PC-3 (cell line): ENCODE data around the gene CCNQ. TPM values are rescaled to one million over a fixed set of nuclear protein-coding genes. Genes with fewer than 3 reads are reported as not detected.
"Not testable (repeated sequence)": the region's sequence is repeated elsewhere in the genome, so short reads cannot be mapped to it uniquely, and the experiment has no call there.

Source experiments
- ATAC-seq: fragments of 200-7000 bp; cut with Tn5 transposase; 2 replicates; pipeline ENCODE4 v1.9.1; 2020; ENCODE audit warnings: mild to moderate bottlenecking, moderate library complexity
- BruUV-seq: library from RNA; stranded (reverse); fragments of 400-500 nt; replicated peaks from 2 replicates; lab custom pipeline; 2021; lab: Mats Ljungman, UMichigan
- CTCF ChIA-PET: fragments of 300-600 bp; sonication (Branson Sonifier 250); formaldehyde crosslinking; loops from one replicate; lab custom pipeline; 2022; ENCODE audit warnings: antibody characterized with exemption; lab: Charles Lee
- POLR2A ChIA-PET: fragments of 300-600 bp; sonication (Branson Sonifier 250); formaldehyde crosslinking; loops from one replicate; lab custom pipeline; 2022; ENCODE audit warnings: antibody characterized with exemption; ENCODE audit not compliant: unreplicated experiment; lab: Charles Lee
- DNase-seq: peaks from one replicate; pipeline ENCODE4 v3.0.0-alpha.2; 2015
- H2AFZ ChIP-seq: fragments of 300-600 bp; sonication (generic); 2 replicates; pipeline ENCODE4 v1.6.0; 2016; ENCODE audit warnings: antibody characterized with exemption, low read length
- H3F3A ChIP-seq: fragments of 300-600 bp; sonication (generic); one replicate; pipeline ENCODE4 v1.6.0; 2017; ENCODE audit warnings: antibody characterized with exemption, low read length, control low read depth, mild to moderate bottlenecking; ENCODE audit not compliant: unreplicated experiment
- H3K27ac ChIP-seq: fragments of 300-600 bp; sonication (generic); 2 replicates; pipeline ENCODE4 v1.5.1; 2016; ENCODE audit warnings: mild to moderate bottlenecking, low read length
- H3K27me3 ChIP-seq: fragments of 300-600 bp; sonication (generic); 2 replicates; pipeline ENCODE4 v1.6.1; 2016; ENCODE audit warnings: low read length, mixed read lengths
- H3K36me3 ChIP-seq: fragments of 300-600 bp; sonication (generic); 2 replicates; pipeline ENCODE4 v1.6.1; 2016; ENCODE audit warnings: low read depth, mixed run types, low read length, mixed read lengths
- H3K4me1 ChIP-seq: fragments of 300-600 bp; sonication (generic); 2 replicates; pipeline ENCODE4 v1.5.1; 2016; ENCODE audit warnings: low read length; ENCODE audit not compliant: insufficient read depth
- H3K4me2 ChIP-seq: fragments of 300-600 bp; sonication (generic); 2 replicates; pipeline ENCODE4 v1.6.0; 2016; ENCODE audit warnings: low read length
- H3K4me3 ChIP-seq: fragments of 300-600 bp; sonication (generic); 2 replicates; pipeline ENCODE4 v1.5.1; 2016; ENCODE audit warnings: mild to moderate bottlenecking, low read length, mixed read lengths
- H3K79me2 ChIP-seq: fragments of 300-600 bp; sonication (generic); 2 replicates; pipeline ENCODE4 v1.6.1; 2017; ENCODE audit warnings: low read length, mixed read lengths
- H3K9ac ChIP-seq: fragments of 300-600 bp; sonication (generic); 2 replicates; pipeline ENCODE4 v1.6.0; 2016; ENCODE audit warnings: mild to moderate bottlenecking, low read length
- H3K9me2 ChIP-seq: fragments of 300-600 bp; sonication (generic); replicated peaks from 2 replicates; pipeline ENCODE4 v1.6.1; 2016; ENCODE audit warnings: mixed run types, low read length, mixed read lengths
- H3K9me3 ChIP-seq: fragments of 300-600 bp; sonication (generic); 2 replicates; pipeline ENCODE4 v1.6.1; 2016; ENCODE audit warnings: low read length, mixed read lengths
- H4K20me1 ChIP-seq: fragments of 300-600 bp; sonication (generic); 2 replicates; pipeline ENCODE4 v1.6.1; 2016; ENCODE audit warnings: low read length, mixed read lengths
- CTCF ChIP-seq: fragments of 300-600 bp; sonication (generic); conservative IDR thresholded peaks from 2 replicates; pipeline ENCODE4 v1.5.1; 2017; ENCODE audit warnings: antibody characterized with exemption, low read depth, mild to moderate bottlenecking, low read length
- EZH2 ChIP-seq: fragments of 300-600 bp; sonication (generic); IDR thresholded peaks from one replicate; pipeline ENCODE4 v1.6.1; 2017; ENCODE audit warnings: antibody characterized with exemption, mild to moderate bottlenecking, low read length; ENCODE audit not compliant: unreplicated experiment
- EZH2phosphoT487 ChIP-seq: fragments of 300-600 bp; sonication (generic); IDR thresholded peaks from 2 replicates; pipeline ENCODE4 v1.6.1; 2018; ENCODE audit warnings: mild to moderate bottlenecking, antibody characterized with exemption, low read length, borderline replicate concordance
- intact Hi-C: fragments of 100-400 bp; cut with micrococcal nuclease; formaldehyde crosslinking; loops from 2 replicates; pipeline ENCODE4 v1.9.0; 2023
- total RNA-seq: library from RNA; depleted of rRNA; stranded (reverse); fragments of >200 nt; gene quantifications from 2 replicates; pipeline ENCODE4 v1.2.3, GENCODE V29; 2014

The CCNQ gene
- total RNA-seq, 1 experiment from 2014 or later: 110 TPM

DNA sequence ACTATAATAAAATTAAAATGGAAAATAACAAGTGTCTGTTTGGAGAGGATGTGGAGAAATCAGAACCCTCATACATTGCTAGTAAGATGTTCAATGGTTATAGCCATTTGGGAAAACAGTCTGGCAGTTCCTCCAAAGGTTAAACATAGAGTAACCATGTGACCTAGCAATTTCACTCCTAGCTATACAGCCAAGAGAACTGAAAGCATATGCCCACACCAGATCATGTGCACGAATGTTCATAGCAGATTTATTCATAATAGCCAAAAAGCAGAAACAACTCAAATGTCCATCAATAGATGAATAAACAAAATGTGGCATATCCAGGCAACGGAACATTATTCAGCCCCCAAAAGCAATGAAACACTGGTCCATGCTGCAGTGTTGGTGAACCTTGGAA is 9.4 kb upstream of the CCNQ start:
- Histone ChIP-seq H3K27me3 (peaks cover 11% of the 10 kb centered on the region), H3K36me3 (no peaks in the 10 kb centered on the region), H2AFZ (no peak overlapping the region), H3K79me2 (no peaks in the 10 kb centered on the region), H3K4me3 (no peak overlapping the region), H4K20me1 (no peaks in the 10 kb centered on the region), H3K9me2 (no peaks in the 10 kb centered on the region), H3F3A (no peaks in the 10 kb centered on the region), H3K4me1 (no peaks in the 10 kb centered on the region), H3K4me2 (no peak overlapping the region), H3K27ac (no peak overlapping the region), H3K9ac (no peak overlapping the region), H3K9me3 (no peaks in the 10 kb centered on the region)
- ChIA-PET CTCF (no interaction called here), POLR2A (no interaction called here)
- no peak for DNase-seq
- ATAC-seq: no peak
- BruUV-seq: no TSS peak
- intact Hi-C loops: loop anchor here (2.0 kb wide), 1 partner anchor 60 kb away; no protein-coding TSS in a partner anchor
- TF ChIP-seq EZH2phosphoT487: no peak
- no peak for TF ChIP-seq CTCF
- no peak for TF ChIP-seq EZH2

DNA sequence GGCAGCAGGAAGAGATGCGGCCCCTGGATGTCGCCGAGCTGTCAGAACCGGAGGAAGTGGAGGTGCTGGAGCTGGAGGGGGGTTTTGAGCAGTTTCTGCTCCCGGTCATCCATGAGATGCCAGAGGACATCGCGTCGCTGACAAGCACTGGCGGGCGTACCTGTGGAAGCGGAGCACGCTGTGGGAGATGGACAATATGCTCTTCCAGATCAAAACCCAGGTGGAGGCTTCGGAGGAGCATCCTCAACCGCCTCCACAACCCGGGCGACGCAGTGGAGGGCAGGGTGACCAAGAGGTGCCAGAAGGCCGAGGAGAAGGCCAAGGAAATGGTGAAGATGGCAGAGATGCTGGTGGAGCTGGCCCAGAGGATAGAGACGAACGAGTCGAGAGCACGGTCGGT is 7.6 kb upstream of the CCNQ start:
- Histone ChIP-seq H3K4me2 (no peak overlapping the region), H3F3A (no peaks in the 10 kb centered on the region), H3K9ac (no peak overlapping the region), H3K4me1 (no peaks in the 10 kb centered on the region), H2AFZ (no peak overlapping the region), H3K27ac (no peak overlapping the region), H3K4me3 (no peak overlapping the region), H3K36me3 (no peaks in the 10 kb centered on the region), H3K9me3 (no peaks in the 10 kb centered on the region), H4K20me1 (no peaks in the 10 kb centered on the region), H3K9me2 (no peaks in the 10 kb centered on the region), H3K27me3 (no peaks in the 10 kb centered on the region), H3K79me2 (no peaks in the 10 kb centered on the region)
- ATAC-seq: no peak
- ChIA-PET POLR2A (no interaction called here), CTCF (no interaction called here)
- no peak for TF ChIP-seq EZH2phosphoT487
- no peak for TF ChIP-seq CTCF
- TF ChIP-seq EZH2: no peak
- BruUV-seq: no TSS peak
- no peak for DNase-seq
- intact Hi-C loops: no loop called here

DNA sequence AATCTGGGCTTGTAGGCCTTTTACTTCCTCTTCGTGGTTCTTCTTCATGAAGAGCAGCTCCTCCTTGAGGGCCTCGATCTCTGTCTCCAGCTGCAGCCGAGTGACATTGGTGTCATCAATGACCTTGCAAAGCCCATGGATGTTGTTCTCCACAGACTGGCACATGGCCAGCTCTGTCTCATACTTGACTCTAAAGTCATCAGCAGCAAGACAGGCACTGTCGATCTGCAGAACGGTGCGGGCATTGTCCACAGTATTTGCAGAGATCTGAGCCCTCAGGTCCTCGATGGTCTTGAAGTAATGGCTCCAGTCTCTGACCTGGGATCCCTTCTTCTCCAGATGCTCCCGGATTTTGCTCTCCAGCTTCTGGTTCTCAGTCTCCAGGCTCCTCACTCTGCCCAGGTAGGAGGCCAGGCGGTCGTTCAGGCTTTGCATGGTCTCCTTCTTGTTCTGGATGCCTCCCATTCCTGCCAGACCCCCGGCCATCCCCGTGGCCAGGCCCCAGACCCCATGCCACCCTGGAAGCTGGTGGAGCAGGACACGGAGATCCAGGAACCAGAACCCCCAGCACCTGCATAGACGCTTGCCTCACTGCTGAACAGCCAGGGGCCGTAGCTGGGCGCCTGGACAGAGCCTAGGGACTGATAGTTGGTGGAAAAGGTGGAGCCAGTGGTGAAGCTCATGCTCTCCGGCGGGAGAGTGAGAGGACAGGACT is 5.9 kb upstream of the CCNQ start:
- H3K27me3 ChIP-seq, DNase-seq, H3K9me3 ChIP-seq, H3F3A ChIP-seq, H3K36me3 ChIP-seq, H3K4me1 ChIP-seq, H3K4me3 ChIP-seq, intact Hi-C loops, CTCF ChIA-PET, H2AFZ ChIP-seq, H3K9ac ChIP-seq, H3K79me2 ChIP-seq, ATAC-seq, H3K4me2 ChIP-seq, H3K9me2 ChIP-seq, H4K20me1 ChIP-seq, H3K27ac ChIP-seq, BruUV-seq, POLR2A ChIA-PET: not testable (repeated sequence)
